GM12878 (cell line): ENCODE measurements around the gene WWP2. TPM values are rescaled to one million over a fixed set of nuclear protein-coding genes. Genes with fewer than 3 reads are reported as not detected.

Experiments used
- ATAC-seq: fragments of 200-7000 bp; cut with Tn5 transposase; 3 replicates; pipeline ENCODE4 v1.9.1; 2020; ENCODE audit warnings: mild to moderate bottlenecking, moderate library complexity
- BruUV-seq: library from RNA; stranded (reverse); fragments of 400-500 nt; replicated peaks from 2 replicates; lab custom pipeline; 2021; lab: Mats Ljungman, UMichigan
- CTCF ChIA-PET: fragments of 300-600 bp; sonication (Branson Sonifier 250); formaldehyde crosslinking; extraction: SDS; loops from one replicate; lab custom pipeline; 2021; ENCODE audit warnings: inconsistent platforms; lab: Yijun Ruan, JAX
- POLR2A ChIA-PET: fragments of 350-600 bp; formaldehyde crosslinking; extraction: SDS; loops from one replicate; lab custom pipeline; 2021; ENCODE audit warnings: inconsistent platforms; lab: Charles Lee
- RAD21 ChIA-PET: fragments of 300-600 bp; sonication (Branson Sonifier 250); formaldehyde crosslinking; loops from one replicate; lab custom pipeline; 2023; ENCODE audit warnings: antibody characterized with exemption; ENCODE audit not compliant: unreplicated experiment; lab: Charles Lee
- SMC1A ChIA-PET: fragments of 300-600 bp; sonication (Branson Sonifier 250); formaldehyde crosslinking; loops from one replicate; lab custom pipeline; 2023; ENCODE audit not compliant: unreplicated experiment, uncharacterized antibody; lab: Charles Lee
- DNase-seq: peaks from one replicate; pipeline ENCODE4 v3.0.0-alpha.2; 2011; ENCODE audit warnings: low read depth, low spot score
- FAIRE-seq: peaks from 3 replicates; lab custom pipeline; 2011; peaks lifted over from hg19 to GRCh38; lab: Jason Lieb, UNC
- H2AFZ ChIP-seq: 2 replicates; pipeline ENCODE4 v1.6.0; 2011; ENCODE audit warnings: low read depth, low read length, control low read depth; ENCODE audit not compliant: control insufficient read depth
- H3K27ac ChIP-seq: 2 replicates; pipeline ENCODE4 v1.5.1; 2011; ENCODE audit warnings: control low read depth; ENCODE audit not compliant: control insufficient read depth, insufficient read depth
- H3K27me3 ChIP-seq, 2 experiments: replicated peaks in 1 of 2; 2 replicates each; pipeline versions ENCODE4 v1.6.0 to v1.6.1; 2011; ENCODE audit warnings: low read length in 1 of 2; ENCODE audit not compliant: control insufficient read depth in 2 of 2, insufficient read depth in 2 of 2
- H3K36me3 ChIP-seq, 2 experiments: 2 replicates each; pipeline ENCODE4 v1.5.1; 2011; ENCODE audit warnings: low read length in 1 of 2; ENCODE audit not compliant: control insufficient read depth in 2 of 2, insufficient read depth in 2 of 2
- H3K4me1 ChIP-seq: 2 replicates; pipeline ENCODE4 v1.6.1; 2011; ENCODE audit warnings: mild to moderate bottlenecking, low read length, moderate library complexity, mixed read lengths; ENCODE audit not compliant: control insufficient read depth, insufficient read depth
- H3K4me2 ChIP-seq: 2 replicates; pipeline ENCODE4 v1.6.0; 2011; ENCODE audit warnings: control low read depth; ENCODE audit not compliant: control insufficient read depth, insufficient read depth
- H3K4me3 ChIP-seq: fragments of 200-600 bp; sonication (generic); 2 replicates; pipeline ENCODE4 v1.5.1; 2016
- H3K79me2 ChIP-seq: 2 replicates; pipeline ENCODE4 v1.6.0; 2011; ENCODE audit warnings: low read length; ENCODE audit not compliant: control insufficient read depth, insufficient read depth
- H3K9ac ChIP-seq: 2 replicates; pipeline ENCODE4 v1.8.0; 2011; ENCODE audit warnings: low read length, control low read depth, mixed read lengths; ENCODE audit not compliant: control insufficient read depth, insufficient read depth
- H3K9me3 ChIP-seq: replicated peaks from 3 replicates; pipeline ENCODE4 v1.5.1; 2011; ENCODE audit warnings: mild to moderate bottlenecking, low read length; ENCODE audit not compliant: control insufficient read depth, insufficient read depth
- H4K20me1 ChIP-seq: 2 replicates; pipeline ENCODE4 v1.6.0; 2011; ENCODE audit not compliant: control insufficient read depth, insufficient read depth
- EP300 ChIP-seq, 2 experiments: fragments of 150-350 bp in 1 of 2; IDR thresholded peaks; 2 replicates each; pipeline ENCODE4 v1.6.1; 2011 to 2012; ENCODE audit warnings: low read depth in 2 of 2, low read length in 2 of 2, borderline replicate concordance in 1 of 2, improper control_type of control experiment in 1 of 2, inconsistent platforms in 1 of 2; ENCODE audit not compliant: control insufficient read depth in 1 of 2
- MLLT1 ChIP-seq: fragments of 450-650 bp; IDR thresholded peaks from 2 replicates; pipeline ENCODE4 v1.6.1; 2016; ENCODE audit warnings: mild to moderate bottlenecking
- RAD21 ChIP-seq: IDR thresholded peaks from 2 replicates; pipeline ENCODE4 v1.6.1; 2011; ENCODE audit warnings: mild to moderate bottlenecking, low read depth, low read length, moderate library complexity; ENCODE audit not compliant: insufficient read depth
- SMC3 ChIP-seq: IDR thresholded peaks from 2 replicates; pipeline ENCODE4 v1.6.1; 2011; ENCODE audit warnings: low read length, improper control_type of control experiment, borderline replicate concordance
- WGBS: methylation state at CpG from one replicate; pipeline ENCODE4 v1.1.6; 2016; ENCODE audit warnings: low lambda C conversion rate; ENCODE audit not compliant: insufficient replicate concordance, insufficient coverage; ENCODE audit errors: missing lambda C conversion rate; 5-methylcytosine and 5-hydroxymethylcytosine counted together
- in situ Hi-C: fragments of 300-500 bp; cut with MboI; formaldehyde crosslinking; loops from 9 replicates; pipeline ENCODE4 v1.14.3; 2018; ENCODE audit warnings: mixed read lengths
- intact Hi-C: fragments of 100-400 bp; cut with micrococcal nuclease; formaldehyde crosslinking; loops from one replicate; pipeline ENCODE4 v1.14.2; 2022; ENCODE audit not compliant: unreplicated experiment
- polyA plus RNA-seq, 11 experiments: library from polyadenylated mRNA; depleted of rRNA in 4 of 11; unstranded in 6 of 11; stranded (reverse) in 5 of 11; fragments of >200 nt; fragmentation: Nextera tagmentation in 4 of 11; fragmentation: Illumina TruSeq in 1 of 11; extraction: Ambion mirVana in 4 of 11; extraction: Trizol in 1 of 11; gene quantifications; 1 replicate in 1 of 11; 2 replicates in 10 of 11; pipeline versions ENCODE4 v1.2.1 to v1.2.3, GENCODE V29; 2011 to 2016; ENCODE audit warnings: inconsistent platforms in 2 of 11, missing spikeins in 2 of 11, low read depth in 1 of 11
- total RNA-seq, 4 experiments: library from RNA; depleted of rRNA in 3 of 4; stranded (reverse); fragments of >200 nt in 3 of 4; fragmentation: Illumina TruSeq in 1 of 4; extraction: Trizol in 1 of 4; gene quantifications; 2 replicates each; pipeline versions ENCODE4 v1.2.1 to v1.2.3, GENCODE V29; 2013 to 2021
- TF ChIP-seq, protein P1 (sequence below), 3 experiments: IDR thresholded peaks in 2 of 3; conservative IDR thresholded peaks in 1 of 3; 2 replicates each; pipeline ENCODE4 v1.5.1; 2011; ENCODE audit warnings: low read depth in 3 of 3, low read length in 3 of 3, mild to moderate bottlenecking in 3 of 3, control low read depth in 2 of 3, moderate library complexity in 2 of 3, inconsistent platforms in 1 of 3, mixed read lengths in 1 of 3; ENCODE audit not compliant: control insufficient read depth in 2 of 3, insufficient read depth in 1 of 3; ENCODE audit errors: extremely low read depth in 1 of 3

The WWP2 gene
- total and polyA plus RNA-seq, 10 of the 15 experiments (the other 5 are each of a cell fraction or from before 2014, with no cell fraction given): 2.8 to 47.0 (median 23.8) TPM

GRCh38 chr16:69858191-69859104 lies 96.3 kb downstream of the WWP2 start (continued):
- TF ChIP-seq EP300 (IDR thresholded peaks at IDR 0.05; ENCODE audit: borderline replicate concordance in 1 of 2, control insufficient read depth in 1 of 2, low read depth in 2 of 2, low read length in 2 of 2): no peak
- TF ChIP-seq, all 136 proteins: peak for 0

- no peaks in the 10 kb centered on the region for H3K9me3 ChIP-seq
- no peaks in the 10 kb centered on the region for H3K27me3 ChIP-seq
- ATAC-seq (peak; percentile 19; the same call in 1 of the 3 replicates), FAIRE-seq (peak; percentile 61), DNase-seq (no peak)
- no peaks in the 10 kb centered on the region for H3K79me2 ChIP-seq
- intact Hi-C loops: loop anchor here (2.0 kb wide), 1 partner anchor 63 kb away; no protein-coding TSS in a partner anchor
- no peaks in the 10 kb centered on the region; a peak in 1 of 4 replicates for H3K36me3 ChIP-seq
- ChIA-PET POLR2A (no interaction called here), SMC1A (no interaction called here), RAD21 (no interaction called here), CTCF (interaction anchor here (0.6 to 1.2 kb wide), 4 partner anchors 10 to 62 kb away, joined by 3 to 4 read pairs (median 3); no protein-coding TSS in a partner anchor)
- WGBS: 51% methylated on average over 17 of the region's 20 CpGs
- H3K27ac ChIP-seq: no peak overlapping the region
- no peak overlapping the region for H3K9ac ChIP-seq
- H3K4me3 ChIP-seq: no peak overlapping the region
- BruUV-seq: no TSS peak
- H3K4me2 ChIP-seq: no peak overlapping the region
- TF ChIP-seq RAD21: peak; percentile 51
- TF ChIP-seq, protein P1, sequence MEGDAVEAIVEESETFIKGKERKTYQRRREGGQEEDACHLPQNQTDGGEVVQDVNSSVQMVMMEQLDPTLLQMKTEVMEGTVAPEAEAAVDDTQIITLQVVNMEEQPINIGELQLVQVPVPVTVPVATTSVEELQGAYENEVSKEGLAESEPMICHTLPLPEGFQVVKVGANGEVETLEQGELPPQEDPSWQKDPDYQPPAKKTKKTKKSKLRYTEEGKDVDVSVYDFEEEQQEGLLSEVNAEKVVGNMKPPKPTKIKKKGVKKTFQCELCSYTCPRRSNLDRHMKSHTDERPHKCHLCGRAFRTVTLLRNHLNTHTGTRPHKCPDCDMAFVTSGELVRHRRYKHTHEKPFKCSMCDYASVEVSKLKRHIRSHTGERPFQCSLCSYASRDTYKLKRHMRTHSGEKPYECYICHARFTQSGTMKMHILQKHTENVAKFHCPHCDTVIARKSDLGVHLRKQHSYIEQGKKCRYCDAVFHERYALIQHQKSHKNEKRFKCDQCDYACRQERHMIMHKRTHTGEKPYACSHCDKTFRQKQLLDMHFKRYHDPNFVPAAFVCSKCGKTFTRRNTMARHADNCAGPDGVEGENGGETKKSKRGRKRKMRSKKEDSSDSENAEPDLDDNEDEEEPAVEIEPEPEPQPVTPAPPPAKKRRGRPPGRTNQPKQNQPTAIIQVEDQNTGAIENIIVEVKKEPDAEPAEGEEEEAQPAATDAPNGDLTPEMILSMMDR (IDR thresholded peaks at IDR 0.05 in 2 of 3, conservative IDR thresholded peaks at IDR 0.05 in 1 of 3; ENCODE audit: control insufficient read depth in 2 of 3, extremely low read depth in 1 of 3, insufficient read depth in 1 of 3, low read depth in 3 of 3, low read length in 3 of 3): peak; percentile 20 to 40 (median 25); a peak in 4 of 6 replicates
- no peak for TF ChIP-seq MLLT1
- TF ChIP-seq SMC3: peak; percentile 28; the same call in 1 of the 2 replicates
- H2AFZ ChIP-seq: no peak overlapping the region
- H4K20me1 ChIP-seq: no peaks in the 10 kb centered on the region
- in situ Hi-C loops: no loop called here
- no peaks in the 10 kb centered on the region for H3K4me1 ChIP-seq
Measured at GRCh38 chr16:69859105-69859989, 97.2 kb downstream of the WWP2 start.
